PC-9 (cell line): Measurements from ENCODE around the gene FGFR3. TPM values are rescaled to one million over a fixed set of nuclear protein-coding genes. Genes with fewer than 3 reads are reported as not detected.
"Not testable (repeated sequence)": the region's sequence is repeated elsewhere in the genome, so short reads cannot be mapped to it uniquely, and the experiment has no call there.

Source experiments
- BruUV-seq: library from RNA; stranded (reverse); fragments of 400-500 nt; replicated peaks from 2 replicates; lab custom pipeline; 2021; lab: Mats Ljungman, UMichigan
- CTCF ChIA-PET: fragments of 300-600 bp; sonication (Branson Sonifier 250); formaldehyde crosslinking; loops from one replicate; lab custom pipeline; 2022; ENCODE audit warnings: antibody characterized with exemption; lab: Charles Lee
- POLR2A ChIA-PET: fragments of 300-600 bp; sonication (Branson Sonifier 250); formaldehyde crosslinking; loops from one replicate; lab custom pipeline; 2022; ENCODE audit warnings: antibody characterized with exemption; ENCODE audit not compliant: unreplicated experiment; lab: Charles Lee
- DNase-seq, 2 experiments: peaks; one replicate each; pipeline versions ENCODE4 v3.0.0 to v3.0.0-alpha.2; 2015 to 2022; ENCODE audit warnings: mixed read lengths in 1 of 2
- H2AFZ ChIP-seq: fragments of 200-600 bp; sonication (generic); 2 replicates; pipeline ENCODE4 v1.8.1; 2017; ENCODE audit warnings: antibody characterized with exemption
- H3F3A ChIP-seq: fragments of 200-600 bp; sonication (generic); 2 replicates; pipeline ENCODE4 v1.8.1; 2017; ENCODE audit warnings: antibody characterized with exemption, mild to moderate bottlenecking, low read depth; ENCODE audit not compliant: insufficient read depth
- H3K27ac ChIP-seq: fragments of 200-600 bp; sonication (generic); 2 replicates; pipeline ENCODE4 v1.6.1; 2016; ENCODE audit warnings: mixed run types
- H3K27me3 ChIP-seq: fragments of 200-600 bp; sonication (generic); 2 replicates; pipeline ENCODE4 v1.6.1; 2016; ENCODE audit warnings: low read depth, mixed run types; ENCODE audit not compliant: insufficient read depth
- H3K36me3 ChIP-seq: fragments of 200-600 bp; sonication (generic); 2 replicates; pipeline ENCODE4 v1.6.1; 2016; ENCODE audit warnings: low read depth, mixed run types
- H3K4me1 ChIP-seq: fragments of 200-600 bp; sonication (generic); replicated peaks from 2 replicates; pipeline ENCODE4 v1.6.1; 2016; ENCODE audit warnings: mixed run types; ENCODE audit not compliant: insufficient read depth
- H3K4me2 ChIP-seq: fragments of 200-600 bp; sonication (generic); 2 replicates; pipeline ENCODE4 v1.6.1; 2017; ENCODE audit warnings: mixed run types
- H3K4me3 ChIP-seq: fragments of 200-600 bp; sonication (generic); 2 replicates; pipeline ENCODE4 v1.6.1; 2016; ENCODE audit warnings: mixed run types
- H3K79me2 ChIP-seq: fragments of 200-600 bp; sonication (generic); 2 replicates; pipeline ENCODE4 v1.6.1; 2017; ENCODE audit warnings: low read depth, mixed run types
- H3K9me2 ChIP-seq: fragments of 200-600 bp; sonication (generic); 2 replicates; pipeline ENCODE4 v1.8.1; 2017; ENCODE audit warnings: mild to moderate bottlenecking; ENCODE audit not compliant: insufficient read depth
- H3K9me3 ChIP-seq: fragments of 200-600 bp; sonication (generic); 2 replicates; pipeline ENCODE4 v1.8.1; 2016; ENCODE audit warnings: low read depth; ENCODE audit not compliant: insufficient read depth
- H4K20me1 ChIP-seq: fragments of 200-600 bp; sonication (generic); 2 replicates; pipeline ENCODE4 v1.8.1; 2017; ENCODE audit not compliant: insufficient read depth
- CTCF ChIP-seq: fragments of 200-600 bp; sonication (generic); conservative IDR thresholded peaks from 2 replicates; pipeline ENCODE4 v1.6.1; 2017; ENCODE audit warnings: mixed run types, antibody characterized with exemption, mild to moderate bottlenecking, moderate library complexity
- EZH2 ChIP-seq: fragments of 200-600 bp; sonication (generic); IDR thresholded peaks from 2 replicates; pipeline ENCODE4 v1.8.0; 2017; ENCODE audit warnings: antibody characterized with exemption, low read depth
- intact Hi-C: fragments of 100-400 bp; cut with micrococcal nuclease; formaldehyde crosslinking; loops from one replicate; pipeline ENCODE4 v1.10.0; 2022; ENCODE audit not compliant: unreplicated experiment
- total RNA-seq: library from RNA; stranded (reverse); gene quantifications from 2 replicates; pipeline ENCODE4 v1.2.3, GENCODE V29; 2021

FGFR3 gene
- total RNA-seq, 1 experiment from 2014 or later = 8.2 TPM

GRCh38 chr4:1842993-1843448 is 49.9 kb downstream of the FGFR3 start:
- Histone ChIP-seq H3K79me2 (no peaks in the 10 kb centered on the region), H2AFZ (no peak overlapping the region), H3K4me3 (no peak overlapping the region), H3F3A (no peaks in the 10 kb centered on the region), H3K27ac (no peak overlapping the region), H3K9me2 (no peaks in the 10 kb centered on the region), H4K20me1 (peaks cover 17% of the 10 kb centered on the region; the same call in 1 of the 2 replicates), H3K27me3 (no peaks in the 10 kb centered on the region), H3K4me2 (no peak overlapping the region), H3K4me1 (no peaks in the 10 kb centered on the region), H3K9me3 (no peaks in the 10 kb centered on the region), H3K36me3 (peaks cover 7% of the 10 kb centered on the region; the same call in 1 of the 2 replicates)
- intact Hi-C loops = no loop called here
- TF ChIP-seq EZH2 (no peak), CTCF (no peak)
- BruUV-seq = no TSS peak
- DNase-seq = no peak
- CTCF ChIA-PET = no interaction called here
- POLR2A ChIA-PET = interaction anchor here (0.6 kb wide), 1 partner anchor 67 kb away, joined by 3 read pairs; no protein-coding TSS in a partner anchor

GRCh38 chr4:1843852-1844251 is 50.8 kb downstream of the FGFR3 start:
- Histone ChIP-seq H4K20me1 (peaks cover 19% of the 10 kb centered on the region; the same call in 1 of the 2 replicates), H3F3A (no peaks in the 10 kb centered on the region), H3K9me2 (no peaks in the 10 kb centered on the region), H3K79me2 (no peaks in the 10 kb centered on the region), H3K9me3 (no peaks in the 10 kb centered on the region), H3K4me3 (no peak overlapping the region), H3K4me2 (no peak overlapping the region), H3K36me3 (peaks cover 7% of the 10 kb centered on the region; the same call in 1 of the 2 replicates), H2AFZ (no peak overlapping the region), H3K4me1 (no peaks in the 10 kb centered on the region), H3K27me3 (no peaks in the 10 kb centered on the region), H3K27ac (no peak overlapping the region)
- BruUV-seq = no TSS peak
- POLR2A ChIA-PET = no interaction called here
- intact Hi-C loops = no loop called here
- no peak for TF ChIP-seq EZH2
- TF ChIP-seq CTCF = no peak
- DNase-seq = no peak
- CTCF ChIA-PET = no interaction called here

- H3K9me3 ChIP-seq, POLR2A ChIA-PET, H3K79me2 ChIP-seq, H3F3A ChIP-seq, H3K27ac ChIP-seq, H3K4me2 ChIP-seq, H2AFZ ChIP-seq, H3K9me2 ChIP-seq, BruUV-seq, CTCF ChIA-PET, H3K4me3 ChIP-seq, DNase-seq, H3K36me3 ChIP-seq, H3K4me1 ChIP-seq, intact Hi-C loops, H3K27me3 ChIP-seq: not testable (repeated sequence)
- H4K20me1 ChIP-seq = peaks cover 24% of the 10 kb centered on the region
These were observed 51.5 kb downstream of the FGFR3 start for GRCh38 chr4:1844618-1845017.

- Histone ChIP-seq H3K36me3 (no peaks in the 10 kb centered on the region), H3K9me3 (no peaks in the 10 kb centered on the region), H3K27me3 (no peaks in the 10 kb centered on the region), H4K20me1 (peaks cover 38% of the 10 kb centered on the region), H3K4me3 (no peak overlapping the region), H3K9me2 (no peaks in the 10 kb centered on the region), H3K4me2 (no peak overlapping the region), H2AFZ (no peak overlapping the region), H3K27ac (no peak overlapping the region), H3F3A (0 out of 2 replicates have a peak, but pooled peaks cover 4% of the 10 kb centered on the region), H3K4me1 (no peaks in the 10 kb centered on the region), H3K79me2 (peaks cover 20% of the 10 kb centered on the region)
- BruUV-seq = no TSS peak
- TF ChIP-seq EZH2 = no peak
- TF ChIP-seq CTCF = no peak
- CTCF ChIA-PET = interaction anchor here (0.7 kb wide), 1 partner anchor 29 kb away, joined by 6 read pairs; no protein-coding TSS in a partner anchor
- intact Hi-C loops = no loop called here
- POLR2A ChIA-PET = no interaction called here
- no peak for DNase-seq
These were observed 53.5 kb downstream of the FGFR3 start for GRCh38 chr4:1846580-1846979.
